HFF-Myc (cell line): ENCODE results near the gene SLC37A3.
"Not testable (repeated sequence)": the region's sequence is repeated elsewhere in the genome, so short reads cannot be mapped to it uniquely, and the experiment has no call there.

Source experiments
- DNase-seq: peaks from one replicate; pipeline ENCODE4 v3.0.0-alpha.2; 2011; ENCODE audit warnings: low read depth; ENCODE audit errors: extremely low read depth
- H3K4me3 ChIP-seq: replicated peaks from 2 replicates; pipeline ENCODE4 v1.5.1; 2011; ENCODE audit warnings: low read depth, mild to moderate bottlenecking, control low read depth, low read length
- TF ChIP-seq, protein P1 (sequence below): IDR thresholded peaks from 2 replicates; pipeline ENCODE4 v1.5.1; 2012; ENCODE audit warnings: mild to moderate bottlenecking, low read depth, low read length, control low read depth; ENCODE audit errors: missing control alignments

SLC37A3 gene

GRCh38 chr7:140315498-140316164, 82.7 kb downstream of the SLC37A3 start:
- H3K4me3 ChIP-seq, result no peak overlapping the region
- TF ChIP-seq, protein P1, sequence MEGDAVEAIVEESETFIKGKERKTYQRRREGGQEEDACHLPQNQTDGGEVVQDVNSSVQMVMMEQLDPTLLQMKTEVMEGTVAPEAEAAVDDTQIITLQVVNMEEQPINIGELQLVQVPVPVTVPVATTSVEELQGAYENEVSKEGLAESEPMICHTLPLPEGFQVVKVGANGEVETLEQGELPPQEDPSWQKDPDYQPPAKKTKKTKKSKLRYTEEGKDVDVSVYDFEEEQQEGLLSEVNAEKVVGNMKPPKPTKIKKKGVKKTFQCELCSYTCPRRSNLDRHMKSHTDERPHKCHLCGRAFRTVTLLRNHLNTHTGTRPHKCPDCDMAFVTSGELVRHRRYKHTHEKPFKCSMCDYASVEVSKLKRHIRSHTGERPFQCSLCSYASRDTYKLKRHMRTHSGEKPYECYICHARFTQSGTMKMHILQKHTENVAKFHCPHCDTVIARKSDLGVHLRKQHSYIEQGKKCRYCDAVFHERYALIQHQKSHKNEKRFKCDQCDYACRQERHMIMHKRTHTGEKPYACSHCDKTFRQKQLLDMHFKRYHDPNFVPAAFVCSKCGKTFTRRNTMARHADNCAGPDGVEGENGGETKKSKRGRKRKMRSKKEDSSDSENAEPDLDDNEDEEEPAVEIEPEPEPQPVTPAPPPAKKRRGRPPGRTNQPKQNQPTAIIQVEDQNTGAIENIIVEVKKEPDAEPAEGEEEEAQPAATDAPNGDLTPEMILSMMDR, result no peak
- no peak for DNase-seq

DNA sequence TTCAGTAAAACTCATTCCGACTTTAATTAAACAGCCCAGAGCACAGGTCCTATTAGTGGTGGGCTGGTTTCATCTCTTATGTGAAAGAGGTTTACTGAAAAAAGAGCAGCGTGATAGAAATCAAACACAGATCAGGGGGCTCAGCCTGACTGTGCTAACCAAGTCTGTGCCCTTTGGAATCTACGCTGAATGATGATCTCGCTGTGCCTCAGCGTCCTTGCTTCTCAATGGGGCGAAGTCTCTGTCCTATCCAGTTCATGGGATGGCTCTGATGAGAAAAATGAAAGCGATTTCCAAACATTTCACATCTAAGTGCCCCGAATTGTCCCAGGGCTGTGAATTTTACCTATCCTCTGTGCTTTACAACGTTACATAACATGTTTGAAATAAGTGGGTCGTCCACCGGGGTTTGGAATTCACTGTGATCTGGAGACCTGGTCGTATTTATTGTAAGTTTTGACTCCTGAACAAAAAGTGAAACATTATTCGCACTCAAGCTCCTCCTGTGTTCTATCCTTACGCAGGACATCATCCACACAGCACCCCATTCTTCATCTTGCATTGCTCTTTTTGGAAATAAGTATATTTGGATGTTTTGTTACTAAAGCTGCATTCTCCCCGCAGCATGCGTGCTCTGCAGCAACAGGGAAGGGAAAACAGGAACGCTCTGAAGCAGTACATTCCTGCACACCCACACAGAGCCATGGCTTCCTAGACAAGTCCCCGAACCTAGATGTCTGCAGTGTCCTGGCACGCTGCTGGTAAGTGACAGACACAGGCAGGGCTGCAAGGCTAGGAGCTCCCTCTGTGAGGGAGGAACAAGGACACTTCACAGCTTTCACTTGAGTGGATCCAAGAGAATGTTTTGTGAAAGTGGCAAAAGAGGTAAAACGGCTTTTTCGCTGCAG, 83.5 kb downstream of the SLC37A3 start:
- no peak for DNase-seq

GRCh38 chr7:140312141-140312846, 86.0 kb downstream of the SLC37A3 start:
- H3K4me3 ChIP-seq, result no peak overlapping the region
- no peak for DNase-seq
- TF ChIP-seq, protein P1, result no peak

More for the DNA sequence above, 83.5 kb downstream of the SLC37A3 start:
- H3K4me3 ChIP-seq, result no peak overlapping the region
- TF ChIP-seq, protein P1, result no peak

DNA sequence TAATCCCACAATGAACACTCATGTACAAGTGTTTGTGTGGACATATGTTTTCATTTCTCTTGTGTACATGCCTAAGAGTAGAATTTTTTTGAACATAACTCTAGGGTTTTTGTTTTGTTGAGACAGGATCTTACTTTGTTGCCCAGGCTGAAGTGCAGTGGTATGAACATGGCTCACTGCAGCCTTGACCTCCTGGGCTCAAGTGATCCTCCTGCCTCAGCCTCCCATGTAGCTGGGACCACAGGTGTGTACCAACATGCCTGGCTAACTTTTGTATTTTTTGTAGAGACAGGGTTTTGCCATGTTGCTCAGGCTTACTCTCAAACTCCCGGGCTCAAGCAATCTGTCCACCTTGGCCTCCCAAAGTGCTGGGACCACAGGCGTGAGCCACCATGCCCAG, 87.2 kb downstream of the SLC37A3 start:
- not testable (repeated sequence) for DNase-seq

DNA sequence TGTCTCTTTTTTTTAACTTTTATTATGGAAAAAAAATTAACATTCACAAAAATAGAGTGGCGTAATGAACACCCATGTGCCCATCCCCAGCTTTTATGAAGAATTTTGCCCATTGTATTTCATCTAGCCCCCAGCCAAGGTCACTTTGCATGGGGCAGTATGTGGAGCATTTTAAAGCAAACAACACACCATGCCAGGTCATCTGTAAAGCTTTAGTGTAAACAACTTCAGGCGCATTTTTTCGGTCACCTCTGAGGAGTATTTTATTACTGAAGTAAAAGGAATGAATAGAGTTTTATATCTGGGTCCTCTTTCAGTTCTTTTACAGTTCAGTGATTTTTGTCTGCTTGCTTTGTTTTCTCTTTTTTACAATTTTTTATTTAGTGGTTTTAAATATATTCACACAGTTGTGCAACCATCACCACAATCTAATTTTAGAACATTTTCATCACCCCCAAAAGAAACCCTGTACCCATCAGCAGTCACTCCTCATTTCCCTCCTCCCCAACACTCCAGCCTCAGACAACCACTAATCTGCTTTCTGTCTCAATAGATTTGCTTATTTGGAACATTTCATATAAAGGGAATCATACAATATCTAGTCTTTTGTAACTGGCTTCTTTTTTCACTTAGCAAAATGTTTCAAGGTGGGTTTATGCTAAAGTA, 87.9 kb downstream of the SLC37A3 start:
- DNase-seq, result no peak
- H3K4me3 ChIP-seq, result no peak overlapping the region
- TF ChIP-seq, protein P1, result no peak

More for the DNA sequence above, 87.2 kb downstream of the SLC37A3 start:
- H3K4me3 ChIP-seq, result not testable (repeated sequence)

DNA sequence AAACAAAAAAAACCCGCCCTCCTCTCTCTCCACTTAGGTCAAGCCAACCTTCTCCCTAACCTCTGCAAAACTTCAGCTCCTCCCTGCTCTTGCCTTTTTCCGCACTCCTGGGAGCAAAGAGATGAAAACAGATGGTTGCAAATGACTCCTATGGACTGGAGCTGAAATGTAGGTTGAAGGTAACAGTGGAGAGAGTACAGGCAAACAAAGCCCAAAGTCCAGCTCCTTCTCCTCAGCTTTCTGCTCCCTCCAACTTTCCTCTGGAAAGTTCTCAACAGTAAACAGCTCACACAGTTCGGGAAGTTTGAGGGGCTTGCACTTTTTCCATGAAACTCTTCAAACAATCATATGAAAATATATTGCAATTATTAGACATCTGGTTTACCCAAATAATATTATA, 90.3 kb downstream of the SLC37A3 start:
- no peak overlapping the region for H3K4me3 ChIP-seq
- DNase-seq, result no peak
- TF ChIP-seq, protein P1, result no peak
